AG04449 (cell line): ENCODE data around the gene AK1.

Source experiments
- CTCF ChIA-PET: fragments of 350-600 bp; formaldehyde crosslinking; extraction: SDS; loops from one replicate; lab custom pipeline; 2021; ENCODE audit warnings: antibody characterized with exemption; lab: Yijun Ruan, JAX
- POLR2A ChIA-PET: fragments of 400-600, 350-600 bp; formaldehyde crosslinking; extraction: SDS; loops from one replicate; lab custom pipeline; 2020; ENCODE audit warnings: antibody characterized with exemption, inconsistent platforms; lab: Yijun Ruan, JAX
- DNase-seq: peaks from one replicate; pipeline ENCODE4 v3.0.0-alpha.2; 2010; ENCODE audit warnings: low read depth, low spot score
- H3K4me3 ChIP-seq: 2 replicates; pipeline ENCODE4 v1.5.1; 2011; ENCODE audit warnings: low read depth, mild to moderate bottlenecking, control low read depth, low read length
- CTCF ChIP-seq: IDR thresholded peaks from one replicate; pipeline ENCODE4 v1.5.1; 2011; ENCODE audit warnings: mild to moderate bottlenecking, moderate library complexity, low read length, control low read depth, inconsistent platforms; ENCODE audit not compliant: insufficient read depth; ENCODE audit errors: missing control alignments

The AK1 gene

GRCh38 chr9:127892831-127893230, 15.4 kb upstream of the AK1 start:
- DNase-seq = no peak
- H3K4me3 ChIP-seq = no peak overlapping the region
- TF ChIP-seq CTCF = no peak
- CTCF ChIA-PET = interaction anchor here (0.9 to 1.5 kb wide), 2 partner anchors 28 to 158 kb away, joined by 3 to 7 read pairs; partner anchors contain the start of gene TOR2A
- POLR2A ChIA-PET = no interaction called here

GRCh38 chr9:127890053-127890452, 12.6 kb upstream of the AK1 start:
- CTCF ChIA-PET = interaction anchor here (1.0 to 2.4 kb wide), 3 partner anchors 9 to 20 kb away, joined by 4 to 12 read pairs (median 5); partner anchors contain the start of gene ST6GALNAC6
- POLR2A ChIA-PET = interaction anchor here (1.2 kb wide), 1 partner anchor 8 kb away, joined by 3 read pairs; no protein-coding TSS in a partner anchor
- no peak for TF ChIP-seq CTCF
- no peak overlapping the region for H3K4me3 ChIP-seq
- no peak for DNase-seq

- POLR2A ChIA-PET = no interaction called here
Observed at GRCh38 chr9:127887792-127888191, 10.3 kb upstream of the AK1 start.

GRCh38 chr9:127886401-127886972, 9.0 kb upstream of the AK1 start:
- H3K4me3 ChIP-seq = no peak overlapping the region
- DNase-seq = no peak
- ChIA-PET CTCF (interaction anchor here (1.1 to 1.3 kb wide), 3 partner anchors 11 to 14 kb away, joined by 3 read pairs; no protein-coding TSS in a partner anchor), POLR2A (interaction anchor here (1.1 kb wide), 1 partner anchor 8 kb away, joined by 3 read pairs; no protein-coding TSS in a partner anchor)
- no peak for TF ChIP-seq CTCF

More at GRCh38 chr9:127887792-127888191, 10.3 kb upstream of the AK1 start:
- DNase-seq = no peak
- CTCF ChIA-PET = interaction anchor here (1.1 to 1.3 kb wide), 2 partner anchors 9 to 11 kb away, joined by 3 read pairs; no protein-coding TSS in a partner anchor
- no peak overlapping the region for H3K4me3 ChIP-seq
- no peak for TF ChIP-seq CTCF

GRCh38 chr9:127885508-127886281, 8.2 kb upstream of the AK1 start:
- no peak overlapping the region for H3K4me3 ChIP-seq
- ChIA-PET POLR2A (interaction anchor here (0.6 kb wide), 1 partner anchor 95 kb away, joined by 4 read pairs; the partner anchor contains the start of gene EEIG1), CTCF (interaction anchor here (1.0 to 2.8 kb wide), 4 partner anchors 13 to 151 kb away, joined by 3 to 16 read pairs (median 3); partner anchors contain the start of gene TOR2A)
- TF ChIP-seq CTCF = no peak
- DNase-seq = no peak
